ENCODE measurements around the gene PAGE2. TPM values are rescaled to one million over a fixed set of nuclear protein-coding genes. Genes with fewer than 3 reads are reported as not detected.

Gene PAGE2
- total and polyA plus RNA-seq, 2 of the 13 experiments (the other 11 are each of a cell fraction or from before 2014, with no cell fraction given) = not detected

GRCh38 chrX:55111578-55112254 is 22.9 kb downstream of the PAGE2 start (continued):
- TF ChIP-seq ZBTB49 (CRISPR knock-in tag; IDR thresholded peaks at IDR 0.05; ENCODE audit: borderline replicate concordance) (no peak), TSC22D2 (CRISPR knock-in tag; IDR thresholded peaks at IDR 0.05; ENCODE audit: borderline replicate concordance) (no peak), EZH2 (conservative IDR thresholded peaks at IDR 0.05; ENCODE audit: low read depth, low read length) (no peak), ATM (IDR thresholded peaks at IDR 0.05; ENCODE audit: borderline replicate concordance) (no peak), ZNF781 (CRISPR knock-in tag; IDR thresholded peaks at IDR 0.05; ENCODE audit: borderline replicate concordance, not compliant biosample characterization) (no peak), RBM22 (optimal IDR thresholded peaks at IDR 0.05; ENCODE audit: low read length) (no peak), ZNF572 (CRISPR knock-in tag; IDR thresholded peaks at IDR 0.05) (no peak), ZNF556 (CRISPR knock-in tag; IDR thresholded peaks at IDR 0.05; ENCODE audit: borderline replicate concordance) (no peak), ZNF317 (CRISPR knock-in tag; IDR thresholded peaks at IDR 0.05) (no peak), GATAD2A (CRISPR knock-in tag; IDR thresholded peaks at IDR 0.05) (0 out of 2 replicates have a peak, but pooled peaks have one; percentile 24), ZNF335 (CRISPR knock-in tag; IDR thresholded peaks at IDR 0.05) (no peak), ZBTB38 (CRISPR knock-in tag; IDR thresholded peaks at IDR 0.05) (no peak), ZNF569 (CRISPR knock-in tag; IDR thresholded peaks at IDR 0.05; ENCODE audit: borderline replicate concordance) (no peak)
- TF ChIP-seq, protein P1, sequence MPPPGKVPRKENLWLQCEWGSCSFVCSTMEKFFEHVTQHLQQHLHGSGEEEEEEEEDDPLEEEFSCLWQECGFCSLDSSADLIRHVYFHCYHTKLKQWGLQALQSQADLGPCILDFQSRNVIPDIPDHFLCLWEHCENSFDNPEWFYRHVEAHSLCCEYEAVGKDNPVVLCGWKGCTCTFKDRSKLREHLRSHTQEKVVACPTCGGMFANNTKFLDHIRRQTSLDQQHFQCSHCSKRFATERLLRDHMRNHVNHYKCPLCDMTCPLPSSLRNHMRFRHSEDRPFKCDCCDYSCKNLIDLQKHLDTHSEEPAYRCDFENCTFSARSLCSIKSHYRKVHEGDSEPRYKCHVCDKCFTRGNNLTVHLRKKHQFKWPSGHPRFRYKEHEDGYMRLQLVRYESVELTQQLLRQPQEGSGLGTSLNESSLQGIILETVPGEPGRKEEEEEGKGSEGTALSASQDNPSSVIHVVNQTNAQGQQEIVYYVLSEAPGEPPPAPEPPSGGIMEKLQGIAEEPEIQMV (CRISPR knock-in tag; IDR thresholded peaks at IDR 0.05; ENCODE audit: low read depth) = no peak
- TF ChIP-seq, protein P2, sequence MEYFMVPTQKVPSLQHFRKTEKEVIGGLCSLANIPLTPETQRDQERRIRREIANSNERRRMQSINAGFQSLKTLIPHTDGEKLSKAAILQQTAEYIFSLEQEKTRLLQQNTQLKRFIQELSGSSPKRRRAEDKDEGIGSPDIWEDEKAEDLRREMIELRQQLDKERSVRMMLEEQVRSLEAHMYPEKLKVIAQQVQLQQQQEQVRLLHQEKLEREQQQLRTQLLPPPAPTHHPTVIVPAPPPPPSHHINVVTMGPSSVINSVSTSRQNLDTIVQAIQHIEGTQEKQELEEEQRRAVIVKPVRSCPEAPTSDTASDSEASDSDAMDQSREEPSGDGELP (IDR thresholded peaks at IDR 0.05; ENCODE audit: borderline replicate concordance, low read depth) = no peak
- TF ChIP-seq, protein P3, sequence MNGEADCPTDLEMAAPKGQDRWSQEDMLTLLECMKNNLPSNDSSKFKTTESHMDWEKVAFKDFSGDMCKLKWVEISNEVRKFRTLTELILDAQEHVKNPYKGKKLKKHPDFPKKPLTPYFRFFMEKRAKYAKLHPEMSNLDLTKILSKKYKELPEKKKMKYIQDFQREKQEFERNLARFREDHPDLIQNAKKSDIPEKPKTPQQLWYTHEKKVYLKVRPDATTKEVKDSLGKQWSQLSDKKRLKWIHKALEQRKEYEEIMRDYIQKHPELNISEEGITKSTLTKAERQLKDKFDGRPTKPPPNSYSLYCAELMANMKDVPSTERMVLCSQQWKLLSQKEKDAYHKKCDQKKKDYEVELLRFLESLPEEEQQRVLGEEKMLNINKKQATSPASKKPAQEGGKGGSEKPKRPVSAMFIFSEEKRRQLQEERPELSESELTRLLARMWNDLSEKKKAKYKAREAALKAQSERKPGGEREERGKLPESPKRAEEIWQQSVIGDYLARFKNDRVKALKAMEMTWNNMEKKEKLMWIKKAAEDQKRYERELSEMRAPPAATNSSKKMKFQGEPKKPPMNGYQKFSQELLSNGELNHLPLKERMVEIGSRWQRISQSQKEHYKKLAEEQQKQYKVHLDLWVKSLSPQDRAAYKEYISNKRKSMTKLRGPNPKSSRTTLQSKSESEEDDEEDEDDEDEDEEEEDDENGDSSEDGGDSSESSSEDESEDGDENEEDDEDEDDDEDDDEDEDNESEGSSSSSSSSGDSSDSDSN (CRISPR knock-in tag; IDR thresholded peaks at IDR 0.05) = no peak
- TF ChIP-seq, protein P4, sequence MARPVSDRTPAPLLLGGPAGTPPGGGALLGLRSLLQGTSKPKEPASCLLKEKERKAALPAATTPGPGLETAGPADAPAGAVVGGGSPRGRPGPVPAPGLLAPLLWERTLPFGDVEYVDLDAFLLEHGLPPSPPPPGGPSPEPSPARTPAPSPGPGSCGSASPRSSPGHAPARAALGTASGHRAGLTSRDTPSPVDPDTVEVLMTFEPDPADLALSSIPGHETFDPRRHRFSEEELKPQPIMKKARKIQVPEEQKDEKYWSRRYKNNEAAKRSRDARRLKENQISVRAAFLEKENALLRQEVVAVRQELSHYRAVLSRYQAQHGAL (CRISPR knock-in tag; IDR thresholded peaks at IDR 0.05; ENCODE audit: not compliant biosample characterization) = no peak
- TF ChIP-seq, protein P5, sequence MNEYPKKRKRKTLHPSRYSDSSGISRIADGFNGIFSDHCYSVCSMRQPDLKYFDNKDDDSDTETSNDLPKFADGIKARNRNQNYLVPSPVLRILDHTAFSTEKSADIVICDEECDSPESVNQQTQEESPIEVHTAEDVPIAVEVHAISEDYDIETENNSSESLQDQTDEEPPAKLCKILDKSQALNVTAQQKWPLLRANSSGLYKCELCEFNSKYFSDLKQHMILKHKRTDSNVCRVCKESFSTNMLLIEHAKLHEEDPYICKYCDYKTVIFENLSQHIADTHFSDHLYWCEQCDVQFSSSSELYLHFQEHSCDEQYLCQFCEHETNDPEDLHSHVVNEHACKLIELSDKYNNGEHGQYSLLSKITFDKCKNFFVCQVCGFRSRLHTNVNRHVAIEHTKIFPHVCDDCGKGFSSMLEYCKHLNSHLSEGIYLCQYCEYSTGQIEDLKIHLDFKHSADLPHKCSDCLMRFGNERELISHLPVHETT (CRISPR knock-in tag; conservative IDR thresholded peaks at IDR 0.05) = no peak
- TF ChIP-seq, protein P6, sequence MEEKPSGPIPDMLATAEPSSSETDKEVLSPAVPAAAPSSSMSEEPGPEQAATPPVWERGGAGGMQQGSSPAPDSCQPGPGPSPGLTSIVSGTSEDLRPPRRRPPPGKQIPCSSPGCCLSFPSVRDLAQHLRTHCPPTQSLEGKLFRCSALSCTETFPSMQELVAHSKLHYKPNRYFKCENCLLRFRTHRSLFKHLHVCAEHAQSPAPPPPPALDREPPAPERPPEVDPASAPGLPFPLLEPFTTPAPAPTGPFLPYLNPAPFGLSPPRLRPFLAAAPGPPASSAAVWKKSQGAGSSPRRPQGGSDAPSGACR (CRISPR knock-in tag; IDR thresholded peaks at IDR 0.05) = no peak
